ENCODE results near the gene PSMC1.
"Not testable (repeated sequence)": the region's sequence is repeated elsewhere in the genome, so short reads cannot be mapped to it uniquely, and the experiment has no call there.

The PSMC1 gene

GRCh38 chr14:90256354-90257131, at the start of gene PSMC1:
PSMC1 (plus strand) TSS chr14:90256553; CDS start chr14:90256598, 45 bp downstream.
- DNase-seq = peak; percentile 95

DNA sequence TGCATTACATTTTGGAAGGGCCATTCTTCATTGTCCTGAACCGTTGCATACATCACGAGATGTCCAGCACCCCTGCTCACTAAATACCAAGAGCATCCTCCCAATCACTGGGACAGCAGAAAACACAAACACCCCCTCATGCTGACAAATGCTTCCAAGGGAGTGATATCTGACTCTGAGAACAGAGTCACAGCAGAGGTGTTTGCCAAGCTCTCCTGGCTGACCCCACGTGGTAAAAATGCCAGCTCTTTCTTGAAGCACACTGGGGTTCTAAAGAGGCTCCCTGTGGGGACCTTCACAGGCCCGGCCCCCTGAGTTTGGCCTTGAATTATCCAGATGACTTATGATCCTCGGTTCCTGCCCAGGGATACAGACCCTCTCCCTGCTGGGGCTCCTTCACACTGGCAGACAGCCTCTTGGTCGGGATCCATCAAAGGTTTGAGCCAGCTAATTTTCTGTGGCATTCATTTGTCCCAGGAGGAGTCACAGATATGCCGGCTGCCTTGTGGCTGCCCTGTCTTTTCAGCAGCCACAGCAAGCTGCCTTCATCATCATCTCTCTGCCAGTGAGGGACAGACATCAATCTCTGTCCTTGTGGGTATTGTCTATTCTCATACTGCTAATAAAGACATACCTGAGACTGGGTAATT, 43.1 kb upstream of the PSMC1 start:
- no peak for DNase-seq

- DNase-seq = no peak
These were observed 27.9 kb upstream of the PSMC1 start for GRCh38 chr14:90228478-90228877.

GRCh38 chr14:90229942-90230341, 26.4 kb upstream of the PSMC1 start:
- DNase-seq = not testable (repeated sequence)

GRCh38 chr14:90235179-90235976, 21.0 kb upstream of the PSMC1 start:
- peak; percentile 71 for DNase-seq

GRCh38 chr14:90239139-90239538, 17.2 kb upstream of the PSMC1 start:
- DNase-seq = no peak

GRCh38 chr14:90242444-90242843, 13.9 kb upstream of the PSMC1 start:
- no peak for DNase-seq

GRCh38 chr14:90246936-90247335, 9.4 kb upstream of the PSMC1 start:
- DNase-seq = no peak

DNA sequence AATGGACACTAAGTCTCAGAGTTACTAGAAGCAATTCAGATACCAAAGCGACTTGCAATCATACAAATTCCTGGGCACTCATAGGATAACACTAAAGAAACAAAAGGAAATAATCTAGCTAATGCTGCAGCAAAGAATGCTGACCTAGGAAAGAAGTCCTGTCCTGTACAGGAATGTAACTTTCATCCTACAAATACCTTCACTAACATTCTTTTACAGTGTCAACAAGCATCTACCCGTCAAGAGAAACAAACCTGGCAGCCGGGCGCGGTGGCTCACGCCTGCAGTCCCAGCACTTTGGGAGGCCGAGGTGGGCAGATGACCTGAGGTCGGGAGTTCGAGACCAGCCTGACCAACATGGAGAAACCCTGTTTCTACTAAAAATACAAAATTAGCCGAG, 8.9 kb upstream of the PSMC1 start:
- DNase-seq = not testable (repeated sequence)

GRCh38 chr14:90248594-90248993, 7.8 kb upstream of the PSMC1 start:
- DNase-seq = no peak

GRCh38 chr14:90253826-90254225, 2.5 kb upstream of the PSMC1 start:
- DNase-seq = no peak

DNA sequence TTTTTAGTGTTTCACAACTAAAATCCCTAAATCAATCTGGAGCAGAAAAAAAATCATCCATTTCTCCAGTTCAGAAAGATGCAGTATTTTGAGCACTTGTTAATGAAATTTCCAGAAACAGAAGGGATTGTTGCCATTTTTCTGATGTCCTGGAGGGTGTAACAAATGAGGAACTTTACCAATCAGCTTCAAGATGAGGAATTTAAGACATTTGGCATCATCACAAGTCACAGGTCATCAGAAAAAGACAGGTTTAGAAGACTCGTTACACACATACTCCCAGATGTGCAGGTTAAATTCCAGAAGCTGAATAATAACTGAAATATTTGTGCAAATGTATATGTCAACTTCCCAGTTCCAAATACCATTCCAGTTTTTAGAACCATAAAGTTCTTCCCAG, 482 bp upstream of the PSMC1 start:
- no peak for DNase-seq

DNA sequence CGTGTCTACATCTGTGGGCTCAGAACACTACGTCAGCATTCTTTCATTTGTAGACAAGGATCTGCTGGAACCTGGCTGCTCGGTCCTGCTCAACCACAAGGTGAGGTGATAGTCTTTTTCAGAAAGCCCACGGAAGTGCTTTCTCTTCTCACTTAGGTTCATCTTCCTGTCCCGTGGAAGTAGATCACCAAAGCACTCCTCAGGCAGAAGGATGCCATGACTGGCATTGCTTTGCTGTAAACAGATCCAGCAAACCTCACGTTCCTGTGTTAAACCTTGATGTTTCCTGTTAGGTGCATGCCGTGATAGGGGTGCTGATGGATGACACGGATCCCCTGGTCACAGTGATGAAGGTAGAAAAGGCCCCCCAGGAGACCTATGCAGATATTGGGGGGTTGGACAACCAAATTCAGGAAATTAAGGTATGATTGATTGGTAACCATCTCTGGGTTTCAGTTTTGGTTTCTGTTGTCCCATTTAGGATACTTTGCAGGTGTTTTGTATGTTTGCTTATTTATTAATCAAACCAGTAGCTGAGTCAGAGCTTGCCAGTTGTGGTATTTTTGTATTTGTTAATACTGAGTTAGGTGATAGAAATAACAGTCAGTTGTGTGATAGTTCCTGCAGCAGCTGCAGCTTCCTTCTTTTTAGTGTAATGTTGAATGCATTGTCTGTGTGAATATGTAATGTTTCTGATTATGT, 7.5 kb downstream of the PSMC1 start:
- no peak for DNase-seq

GRCh38 chr14:90266441-90267154, 10.2 kb downstream of the PSMC1 start:
- DNase-seq = no peak

DNA sequence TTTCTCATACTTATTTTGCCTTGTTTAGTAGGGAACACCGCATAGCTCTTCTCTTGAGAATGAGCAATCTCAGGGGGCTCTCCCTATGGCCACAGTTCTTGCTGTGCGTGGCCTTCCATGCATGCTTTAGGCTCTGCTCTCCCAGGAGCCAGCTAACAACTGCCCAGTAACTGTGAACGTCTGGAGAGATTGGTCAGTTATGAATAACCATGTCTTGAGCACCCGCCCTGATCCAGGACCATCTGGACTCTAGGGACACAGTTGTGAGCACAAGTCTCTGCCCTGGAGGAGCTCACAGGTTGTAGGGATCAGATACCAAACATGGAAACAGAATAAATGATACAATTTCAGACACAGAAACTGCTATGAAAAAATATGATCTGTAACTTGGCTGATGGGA, 12.1 kb downstream of the PSMC1 start:
- DNase-seq = no peak

- no peak for DNase-seq
These were observed 16.2 kb downstream of the PSMC1 start for GRCh38 chr14:90272523-90272922.

GRCh38 chr14:90273532-90273931, 17.2 kb downstream of the PSMC1 start:
- DNase-seq = peak; percentile 74

GRCh38 chr14:90274019-90274418, 17.7 kb downstream of the PSMC1 start:
- DNase-seq = no peak

- no peak for DNase-seq
These were observed 18.6 kb downstream of the PSMC1 start for GRCh38 chr14:90274808-90275457.

GRCh38 chr14:90275458-90275814, 19.1 kb downstream of the PSMC1 start:
- DNase-seq = no peak

GRCh38 chr14:90275820-90276219, 19.5 kb downstream of the PSMC1 start:
- no peak for DNase-seq
